Measurements from ENCODE around the gene UNC5C. TPM values are rescaled to one million over a fixed set of nuclear protein-coding genes. Genes with fewer than 3 reads are reported as not detected.

UNC5C gene
- total and polyA plus RNA-seq, 2 of the 8 experiments (the other 6 are each of a cell fraction or from before 2014, with no cell fraction given) = 0.30 to 1.3 TPM

DNA sequence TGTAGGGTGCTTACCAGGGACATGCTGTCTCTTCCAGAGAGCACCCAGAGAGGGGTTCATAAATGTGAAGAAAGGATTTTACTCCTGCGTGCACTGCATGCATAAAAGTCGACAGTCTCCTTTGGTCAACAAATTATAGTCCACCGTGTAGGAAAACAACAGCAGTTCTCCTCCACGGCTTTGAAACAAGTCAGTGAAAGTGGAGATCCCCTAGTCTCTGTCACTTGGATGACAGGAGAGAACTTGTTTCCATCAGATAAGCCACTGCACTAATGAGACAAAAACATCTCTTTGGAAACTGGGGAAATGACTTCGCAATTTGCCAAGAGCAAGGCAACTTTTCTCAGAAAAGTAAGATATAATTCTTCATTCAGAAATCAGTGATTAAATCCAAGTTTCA lies 9.7 kb downstream of the UNC5C start (continued):
- TF ChIP-seq, protein P1, sequence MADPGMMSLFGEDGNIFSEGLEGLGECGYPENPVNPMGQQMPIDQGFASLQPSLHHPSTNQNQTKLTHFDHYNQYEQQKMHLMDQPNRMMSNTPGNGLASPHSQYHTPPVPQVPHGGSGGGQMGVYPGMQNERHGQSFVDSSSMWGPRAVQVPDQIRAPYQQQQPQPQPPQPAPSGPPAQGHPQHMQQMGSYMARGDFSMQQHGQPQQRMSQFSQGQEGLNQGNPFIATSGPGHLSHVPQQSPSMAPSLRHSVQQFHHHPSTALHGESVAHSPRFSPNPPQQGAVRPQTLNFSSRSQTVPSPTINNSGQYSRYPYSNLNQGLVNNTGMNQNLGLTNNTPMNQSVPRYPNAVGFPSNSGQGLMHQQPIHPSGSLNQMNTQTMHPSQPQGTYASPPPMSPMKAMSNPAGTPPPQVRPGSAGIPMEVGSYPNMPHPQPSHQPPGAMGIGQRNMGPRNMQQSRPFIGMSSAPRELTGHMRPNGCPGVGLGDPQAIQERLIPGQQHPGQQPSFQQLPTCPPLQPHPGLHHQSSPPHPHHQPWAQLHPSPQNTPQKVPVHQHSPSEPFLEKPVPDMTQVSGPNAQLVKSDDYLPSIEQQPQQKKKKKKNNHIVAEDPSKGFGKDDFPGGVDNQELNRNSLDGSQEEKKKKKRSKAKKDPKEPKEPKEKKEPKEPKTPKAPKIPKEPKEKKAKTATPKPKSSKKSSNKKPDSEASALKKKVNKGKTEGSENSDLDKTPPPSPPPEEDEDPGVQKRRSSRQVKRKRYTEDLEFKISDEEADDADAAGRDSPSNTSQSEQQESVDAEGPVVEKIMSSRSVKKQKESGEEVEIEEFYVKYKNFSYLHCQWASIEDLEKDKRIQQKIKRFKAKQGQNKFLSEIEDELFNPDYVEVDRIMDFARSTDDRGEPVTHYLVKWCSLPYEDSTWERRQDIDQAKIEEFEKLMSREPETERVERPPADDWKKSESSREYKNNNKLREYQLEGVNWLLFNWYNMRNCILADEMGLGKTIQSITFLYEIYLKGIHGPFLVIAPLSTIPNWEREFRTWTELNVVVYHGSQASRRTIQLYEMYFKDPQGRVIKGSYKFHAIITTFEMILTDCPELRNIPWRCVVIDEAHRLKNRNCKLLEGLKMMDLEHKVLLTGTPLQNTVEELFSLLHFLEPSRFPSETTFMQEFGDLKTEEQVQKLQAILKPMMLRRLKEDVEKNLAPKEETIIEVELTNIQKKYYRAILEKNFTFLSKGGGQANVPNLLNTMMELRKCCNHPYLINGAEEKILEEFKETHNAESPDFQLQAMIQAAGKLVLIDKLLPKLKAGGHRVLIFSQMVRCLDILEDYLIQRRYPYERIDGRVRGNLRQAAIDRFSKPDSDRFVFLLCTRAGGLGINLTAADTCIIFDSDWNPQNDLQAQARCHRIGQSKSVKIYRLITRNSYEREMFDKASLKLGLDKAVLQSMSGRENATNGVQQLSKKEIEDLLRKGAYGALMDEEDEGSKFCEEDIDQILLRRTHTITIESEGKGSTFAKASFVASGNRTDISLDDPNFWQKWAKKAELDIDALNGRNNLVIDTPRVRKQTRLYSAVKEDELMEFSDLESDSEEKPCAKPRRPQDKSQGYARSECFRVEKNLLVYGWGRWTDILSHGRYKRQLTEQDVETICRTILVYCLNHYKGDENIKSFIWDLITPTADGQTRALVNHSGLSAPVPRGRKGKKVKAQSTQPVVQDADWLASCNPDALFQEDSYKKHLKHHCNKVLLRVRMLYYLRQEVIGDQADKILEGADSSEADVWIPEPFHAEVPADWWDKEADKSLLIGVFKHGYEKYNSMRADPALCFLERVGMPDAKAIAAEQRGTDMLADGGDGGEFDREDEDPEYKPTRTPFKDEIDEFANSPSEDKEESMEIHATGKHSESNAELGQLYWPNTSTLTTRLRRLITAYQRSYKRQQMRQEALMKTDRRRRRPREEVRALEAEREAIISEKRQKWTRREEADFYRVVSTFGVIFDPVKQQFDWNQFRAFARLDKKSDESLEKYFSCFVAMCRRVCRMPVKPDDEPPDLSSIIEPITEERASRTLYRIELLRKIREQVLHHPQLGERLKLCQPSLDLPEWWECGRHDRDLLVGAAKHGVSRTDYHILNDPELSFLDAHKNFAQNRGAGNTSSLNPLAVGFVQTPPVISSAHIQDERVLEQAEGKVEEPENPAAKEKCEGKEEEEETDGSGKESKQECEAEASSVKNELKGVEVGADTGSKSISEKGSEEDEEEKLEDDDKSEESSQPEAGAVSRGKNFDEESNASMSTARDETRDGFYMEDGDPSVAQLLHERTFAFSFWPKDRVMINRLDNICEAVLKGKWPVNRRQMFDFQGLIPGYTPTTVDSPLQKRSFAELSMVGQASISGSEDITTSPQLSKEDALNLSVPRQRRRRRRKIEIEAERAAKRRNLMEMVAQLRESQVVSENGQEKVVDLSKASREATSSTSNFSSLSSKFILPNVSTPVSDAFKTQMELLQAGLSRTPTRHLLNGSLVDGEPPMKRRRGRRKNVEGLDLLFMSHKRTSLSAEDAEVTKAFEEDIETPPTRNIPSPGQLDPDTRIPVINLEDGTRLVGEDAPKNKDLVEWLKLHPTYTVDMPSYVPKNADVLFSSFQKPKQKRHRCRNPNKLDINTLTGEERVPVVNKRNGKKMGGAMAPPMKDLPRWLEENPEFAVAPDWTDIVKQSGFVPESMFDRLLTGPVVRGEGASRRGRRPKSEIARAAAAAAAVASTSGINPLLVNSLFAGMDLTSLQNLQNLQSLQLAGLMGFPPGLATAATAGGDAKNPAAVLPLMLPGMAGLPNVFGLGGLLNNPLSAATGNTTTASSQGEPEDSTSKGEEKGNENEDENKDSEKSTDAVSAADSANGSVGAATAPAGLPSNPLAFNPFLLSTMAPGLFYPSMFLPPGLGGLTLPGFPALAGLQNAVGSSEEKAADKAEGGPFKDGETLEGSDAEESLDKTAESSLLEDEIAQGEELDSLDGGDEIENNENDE (IDR thresholded peaks at IDR 0.05; ENCODE audit: insufficient replicate concordance, low read length) = no peak
- TF ChIP-seq CHD2 (IDR thresholded peaks at IDR 0.05; ENCODE audit: low read length) = no peak
- TF ChIP-seq EP300 (IDR thresholded peaks at IDR 0.05; ENCODE audit: borderline replicate concordance in 1 of 2, low read depth in 2 of 2, low read length in 2 of 2) = no peak
- TF ChIP-seq, protein P2, sequence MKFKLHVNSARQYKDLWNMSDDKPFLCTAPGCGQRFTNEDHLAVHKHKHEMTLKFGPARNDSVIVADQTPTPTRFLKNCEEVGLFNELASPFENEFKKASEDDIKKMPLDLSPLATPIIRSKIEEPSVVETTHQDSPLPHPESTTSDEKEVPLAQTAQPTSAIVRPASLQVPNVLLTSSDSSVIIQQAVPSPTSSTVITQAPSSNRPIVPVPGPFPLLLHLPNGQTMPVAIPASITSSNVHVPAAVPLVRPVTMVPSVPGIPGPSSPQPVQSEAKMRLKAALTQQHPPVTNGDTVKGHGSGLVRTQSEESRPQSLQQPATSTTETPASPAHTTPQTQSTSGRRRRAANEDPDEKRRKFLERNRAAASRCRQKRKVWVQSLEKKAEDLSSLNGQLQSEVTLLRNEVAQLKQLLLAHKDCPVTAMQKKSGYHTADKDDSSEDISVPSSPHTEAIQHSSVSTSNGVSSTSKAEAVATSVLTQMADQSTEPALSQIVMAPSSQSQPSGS (IDR thresholded peaks at IDR 0.05; ENCODE audit: low read length) = no peak
- TF ChIP-seq EZH2 (IDR thresholded peaks at IDR 0.05; ENCODE audit: low read depth, low read length, severe bottlenecking) = no peak
- no peak for TF ChIP-seq EGR1 (IDR thresholded peaks at IDR 0.05; ENCODE audit: borderline replicate concordance, low read depth, low read length)
- no peak for TF ChIP-seq NANOG (IDR thresholded peaks at IDR 0.05; ENCODE audit: insufficient read depth, low read depth, low read length, poor library complexity, severe bottlenecking)
